DOHH2 (cell line): ENCODE measurements around the gene NINJ1.
"Not testable (repeated sequence)": the region's sequence is repeated elsewhere in the genome, so short reads cannot be mapped to it uniquely, and the experiment has no call there.

Experiments
- CTCF ChIP-seq: fragments of 200-600 bp; sonication (generic); IDR thresholded peaks from one replicate; pipeline ENCODE4 v1.5.1; 2014; ENCODE audit warnings: antibody characterized with exemption, mild to moderate bottlenecking, low read depth, low read length; ENCODE audit not compliant: poor library complexity, severe bottlenecking
- EZH2phosphoT487 ChIP-seq: fragments of 200-600 bp; sonication (generic); IDR thresholded peaks from 2 replicates; pipeline ENCODE4 v1.6.1; 2017; ENCODE audit warnings: borderline replicate concordance, mild to moderate bottlenecking, antibody characterized with exemption, low read length, moderate library complexity, mixed read lengths

- TF ChIP-seq CTCF, EZH2phosphoT487: not testable (repeated sequence)
These were observed 33.0 kb downstream of the NINJ1 start for GRCh38 chr9:93101086-93101485.
